WTC11 (cell line): ENCODE data around the gene HPS5. TPM values are rescaled to one million over a fixed set of nuclear protein-coding genes. Genes with fewer than 3 reads are reported as not detected.

Source experiments
- ATAC-seq: fragments of 200-7000 bp; cut with Tn5 transposase; 2 replicates; pipeline ENCODE4 v1.10.0; 2021; ENCODE audit warnings: mild to moderate bottlenecking, moderate library complexity
- CTCF ChIA-PET: fragments of 300-600 bp; sonication (Branson Sonifier 250); formaldehyde crosslinking; loops from one replicate; lab custom pipeline; 2021; ENCODE audit warnings: antibody characterized with exemption; lab: Charles Lee
- POLR2A ChIA-PET: fragments of 350-600 bp; sonication (Branson Sonifier 250); formaldehyde crosslinking; loops from one replicate; lab custom pipeline; 2021; ENCODE audit warnings: antibody characterized with exemption; lab: Charles Lee
- DNase-seq: peaks from one replicate; pipeline ENCODE4 v3.0.0; 2021; ENCODE audit warnings: low spot score
- H3K27ac Mint-ChIP-seq: 2 replicates; pipeline ENCODE4 v1.8.0; 2021; ENCODE audit warnings: mixed read lengths
- H3K27me3 Mint-ChIP-seq: 2 replicates; pipeline ENCODE4 v1.8.0; 2021; ENCODE audit warnings: low read depth, mild to moderate bottlenecking, moderate library complexity, mixed read lengths
- H3K36me3 Mint-ChIP-seq: 2 replicates; pipeline ENCODE4 v1.8.0; 2021; ENCODE audit warnings: mixed read lengths
- H3K4me1 Mint-ChIP-seq: 2 replicates; pipeline ENCODE4 v1.8.0; 2022; ENCODE audit warnings: mixed read lengths
- H3K4me3 Mint-ChIP-seq: 2 replicates; pipeline ENCODE4 v1.8.0; 2021; ENCODE audit warnings: mild to moderate bottlenecking, moderate library complexity, mixed read lengths
- H3K9me3 Mint-ChIP-seq: 2 replicates; pipeline ENCODE4 v1.8.0; 2021; ENCODE audit warnings: mixed read lengths
- AFF4 ChIP-seq: sonication (generic); formaldehyde crosslinking; IDR thresholded peaks from 2 replicates; pipeline ENCODE4 v1.8.1; 2023; ENCODE audit warnings: mild to moderate bottlenecking, missing genetic modification reagents, borderline replicate concordance
- ARID4B ChIP-seq: sonication (generic); formaldehyde crosslinking; IDR thresholded peaks from 2 replicates; pipeline ENCODE4 v1.8.0; 2023; ENCODE audit warnings: missing genetic modification reagents, mild to moderate bottlenecking, borderline replicate concordance
- ATF6 ChIP-seq: sonication (generic); formaldehyde crosslinking; IDR thresholded peaks from 2 replicates; pipeline ENCODE4 v1.8.1; 2023; ENCODE audit warnings: mild to moderate bottlenecking, missing genetic modification reagents
- E2F1 ChIP-seq: sonication (generic); formaldehyde crosslinking; IDR thresholded peaks from 2 replicates; pipeline ENCODE4 v1.8.0; 2022; ENCODE audit warnings: mild to moderate bottlenecking, missing genetic modification reagents
- ERG ChIP-seq: fragments of 250-450 bp; sonication (Bioruptor Pico); IDR thresholded peaks from 2 replicates; pipeline ENCODE4 v1.8.0; 2021; ENCODE audit warnings: mild to moderate bottlenecking
- ETV6 ChIP-seq: sonication (generic); formaldehyde crosslinking; IDR thresholded peaks from 2 replicates; pipeline ENCODE4 v1.8.1; 2022; ENCODE audit warnings: mild to moderate bottlenecking, missing genetic modification reagents
- GTF2I ChIP-seq: fragments of 250-450 bp; sonication (Bioruptor Pico); conservative IDR thresholded peaks from 2 replicates; pipeline ENCODE4 v1.4.0; 2021; ENCODE audit warnings: mild to moderate bottlenecking
- HMGA2 ChIP-seq: fragments of 250-450 bp; sonication (Bioruptor Pico); IDR thresholded peaks from 2 replicates; pipeline ENCODE4 v1.4.0; 2021; ENCODE audit warnings: mild to moderate bottlenecking, moderate library complexity
- IRF2 ChIP-seq: sonication (generic); formaldehyde crosslinking; IDR thresholded peaks from 2 replicates; pipeline ENCODE4 v1.8.0; 2022; ENCODE audit warnings: low read depth, missing genetic modification reagents, borderline replicate concordance
- NR2C2 ChIP-seq: sonication (generic); formaldehyde crosslinking; IDR thresholded peaks from 2 replicates; pipeline ENCODE4 v1.8.0; 2022; ENCODE audit warnings: mild to moderate bottlenecking, missing genetic modification reagents
- TP53 ChIP-seq: sonication (generic); formaldehyde crosslinking; IDR thresholded peaks from 2 replicates; pipeline ENCODE4 v1.8.1; 2023; ENCODE audit warnings: mild to moderate bottlenecking, missing genetic modification reagents
- ZBTB21 ChIP-seq: sonication (generic); formaldehyde crosslinking; IDR thresholded peaks from 2 replicates; pipeline ENCODE4 v1.8.1; 2023; ENCODE audit warnings: mild to moderate bottlenecking, missing genetic modification reagents, borderline replicate concordance
- ZNF138 ChIP-seq: sonication (generic); formaldehyde crosslinking; conservative IDR thresholded peaks from 2 replicates; pipeline ENCODE4 v1.8.1; 2022; ENCODE audit warnings: mild to moderate bottlenecking, moderate library complexity, missing genetic modification reagents
- ZNF281 ChIP-seq: sonication (generic); formaldehyde crosslinking; IDR thresholded peaks from 2 replicates; pipeline ENCODE4 v1.8.0; 2023; ENCODE audit warnings: mild to moderate bottlenecking, missing genetic modification reagents
- ZNF317 ChIP-seq: sonication (generic); formaldehyde crosslinking; IDR thresholded peaks from 2 replicates; pipeline ENCODE4 v1.8.1; 2023; ENCODE audit warnings: low read depth, mild to moderate bottlenecking, moderate library complexity, missing genetic modification reagents, borderline replicate concordance
- ZSCAN18 ChIP-seq: fragments of 250-450 bp; sonication (Bioruptor Pico); IDR thresholded peaks from 2 replicates; pipeline ENCODE4 v2.1.2; 2022; ENCODE audit warnings: mild to moderate bottlenecking, moderate library complexity
- total RNA-seq: library from RNA; stranded (reverse); gene quantifications from 3 replicates; pipeline ENCODE4 v1.2.3, GENCODE V29; 2021

HPS5 gene
- total RNA-seq, 1 experiment from 2014 or later: 14.9 TPM

- Mint-ChIP-seq H3K27me3 (no peaks in the 10 kb centered on the region), H3K4me1 (peaks cover 37% of the 10 kb centered on the region)
- TF ChIP-seq HMGA2 (CRISPR knock-in tag) (no peak), AFF4 (no peak), IRF2 (CRISPR knock-in tag) (no peak), E2F1 (CRISPR knock-in tag) (no peak), ZSCAN18 (CRISPR knock-in tag) (no peak), ARID4B (CRISPR knock-in tag) (no peak), ERG (no peak), ZBTB21 (CRISPR knock-in tag) (no peak), ZNF138 (CRISPR knock-in tag) (no peak), ZNF317 (CRISPR knock-in tag) (no peak), TP53 (no peak), ATF6 (CRISPR knock-in tag) (no peak), ETV6 (CRISPR knock-in tag) (no peak), GTF2I (CRISPR knock-in tag) (no peak), NR2C2 (CRISPR knock-in tag) (no peak), ZNF281 (CRISPR knock-in tag) (no peak)
- TF ChIP-seq, all 79 proteins: peak for 0
- Mint-ChIP-seq H3K9me3 (no peaks in the 10 kb centered on the region), H3K36me3 (peaks cover 6% of the 10 kb centered on the region), H3K27ac (no peak overlapping the region), H3K4me3 (no peak overlapping the region)
- ChIA-PET CTCF (interaction anchor here (0.9 kb wide), 1 partner anchor 76 kb away, joined by 3 read pairs; no protein-coding TSS in a partner anchor), POLR2A (no interaction called here)
- no peak for DNase-seq
- no peak for ATAC-seq
Observed at GRCh38 chr11:18319914-18320313, 2.0 kb downstream of the HPS5 start.
